Motor neuron (in vitro differentiated cells): ENCODE measurements around the gene PLIN5. TPM values are rescaled to one million over a fixed set of nuclear protein-coding genes. Genes with fewer than 3 reads are reported as not detected.
"Not testable (repeated sequence)": the region's sequence is repeated elsewhere in the genome, so short reads cannot be mapped to it uniquely, and the experiment has no call there.

Experiments used
- ATAC-seq, 8 experiments: fragments of 200-7000 bp; cut with Tn5 transposase; replicated peaks in 6 of 8; 2 replicates each; pipeline ENCODE4 v1.8.0; 2021; ENCODE audit warnings: mild to moderate bottlenecking in 8 of 8, moderate library complexity in 8 of 8
- H3K27ac ChIP-seq, 2 donors: fragments of 250-450 bp; sonication (Bioruptor Pico); 2 replicates each; pipeline ENCODE4 v1.9.0; 2021; ENCODE audit warnings: antibody characterized with exemption in 2 of 2, mild to moderate bottlenecking in 2 of 2, moderate library complexity in 1 of 2
- H3K4me1 ChIP-seq, 2 donors: fragments of 250-450 bp; sonication (Bioruptor Pico); replicated peaks in 1 of 2; 2 replicates each; pipeline ENCODE4 v1.6.1; 2021; ENCODE audit warnings: antibody characterized with exemption in 2 of 2, mild to moderate bottlenecking in 2 of 2, moderate library complexity in 1 of 2
- H3K4me3 ChIP-seq, 5 donors: fragments of 250-450 bp; sonication (Bioruptor Pico); 2 replicates each; pipeline ENCODE4 v1.9.0; 2021; ENCODE audit warnings: antibody characterized with exemption in 5 of 5, mild to moderate bottlenecking in 5 of 5, moderate library complexity in 4 of 5
- WGBS, 10 experiments: fragments of 450-650 bp; shearing (Covaris generic); methylation state at CpG; one replicate each; pipeline ENCODE4 v1.0.0; 2022; 5-methylcytosine and 5-hydroxymethylcytosine counted together
- in situ Hi-C, 9 experiments: fragments of 400-800 bp; cut with MboI; loops; one replicate each; pipeline ENCODE4 v1.15.0; 2021; ENCODE audit warnings: low sequenced_read_pairs in 9 of 9, low pct_unique_long_range_greater_than_20kb in 2 of 9; ENCODE audit not compliant: unreplicated experiment in 9 of 9
- total RNA-seq, 8 experiments: library from RNA; unstranded; fragments of 300-600 nt; gene quantifications; 2 replicates each; pipeline versions ENCODE4 v1.2.3 to v1.2.4, GENCODE V29; 2022

Gene PLIN5
- total RNA-seq, 8 experiments from 2014 or later, result 0.36 to 2.6 (median 0.64) TPM

DNA sequence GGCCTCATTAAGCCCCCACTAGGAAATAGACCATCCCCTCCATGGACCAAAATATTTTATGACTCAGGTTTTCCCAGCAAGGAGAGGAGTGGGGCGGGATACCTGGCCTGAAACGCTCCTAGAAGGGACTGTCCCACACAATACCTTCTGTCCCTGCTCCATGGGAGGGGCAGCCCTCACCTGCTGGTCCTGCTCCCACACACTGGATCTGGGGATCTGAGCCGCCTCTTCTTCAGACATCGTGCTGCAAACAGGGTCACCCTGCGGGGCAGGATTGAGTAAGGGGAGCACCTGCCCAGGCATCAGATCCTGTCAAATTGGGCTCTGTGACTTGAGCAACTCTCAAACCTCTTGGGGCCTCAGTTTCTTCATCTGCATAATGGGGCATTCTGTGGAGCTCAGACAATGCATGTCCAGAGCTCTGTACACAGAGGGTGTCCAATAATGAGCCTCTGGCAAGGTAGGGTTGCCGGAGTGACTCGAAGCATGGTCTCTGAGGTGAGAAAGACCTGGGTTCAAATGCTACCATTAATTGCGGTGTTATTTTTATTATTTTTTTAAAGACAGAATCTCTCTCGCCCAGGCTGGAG, 1.1 kb downstream of the PLIN5 start:
- Histone ChIP-seq H3K27ac (no peak overlapping the region), H3K4me3 (no peak overlapping the region), H3K4me1 (peaks cover 0 to 2% of the 10 kb centered on the region in 2 donors)
- ATAC-seq, result no peak
- in situ Hi-C loops, result no loop called here
- WGBS, 10 experiments, result 78 to 100% (median 93%) methylated on average over 2 to 5 of the region's 9 CpGs; no CpG with 5 or more reads in 3 of the 10 experiments

DNA sequence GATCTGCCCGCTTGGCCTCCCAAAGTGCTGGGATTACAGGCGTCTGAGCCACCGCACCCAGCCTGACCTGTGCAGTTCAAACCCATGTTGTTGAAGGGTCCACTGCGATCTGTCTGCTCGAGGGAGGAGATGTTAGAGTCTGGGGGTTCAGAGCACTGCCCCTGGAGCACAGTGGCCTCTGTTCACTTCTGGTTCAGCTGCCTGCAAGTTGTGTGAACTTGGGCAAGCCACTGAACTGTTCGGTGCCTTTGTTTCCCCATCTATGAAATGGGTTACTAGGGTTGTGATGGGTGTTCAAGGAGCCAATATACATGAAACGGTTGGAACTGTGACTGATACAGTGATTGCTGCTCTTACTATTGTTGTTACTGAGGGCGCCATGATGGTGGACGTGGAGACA, 1.7 kb downstream of the PLIN5 start:
- in situ Hi-C loops, result no loop called here
- ATAC-seq, result no peak
- 55 to 92% (median 70%) methylated on average over 1 to 4 of the region's 9 CpGs; no CpG with 5 or more reads in 5 of the 10 experiments for WGBS, 10 experiments
- Histone ChIP-seq H3K27ac (no peak overlapping the region), H3K4me1 (peaks cover 0 to 2% of the 10 kb centered on the region in 2 donors), H3K4me3 (no peak overlapping the region)

DNA sequence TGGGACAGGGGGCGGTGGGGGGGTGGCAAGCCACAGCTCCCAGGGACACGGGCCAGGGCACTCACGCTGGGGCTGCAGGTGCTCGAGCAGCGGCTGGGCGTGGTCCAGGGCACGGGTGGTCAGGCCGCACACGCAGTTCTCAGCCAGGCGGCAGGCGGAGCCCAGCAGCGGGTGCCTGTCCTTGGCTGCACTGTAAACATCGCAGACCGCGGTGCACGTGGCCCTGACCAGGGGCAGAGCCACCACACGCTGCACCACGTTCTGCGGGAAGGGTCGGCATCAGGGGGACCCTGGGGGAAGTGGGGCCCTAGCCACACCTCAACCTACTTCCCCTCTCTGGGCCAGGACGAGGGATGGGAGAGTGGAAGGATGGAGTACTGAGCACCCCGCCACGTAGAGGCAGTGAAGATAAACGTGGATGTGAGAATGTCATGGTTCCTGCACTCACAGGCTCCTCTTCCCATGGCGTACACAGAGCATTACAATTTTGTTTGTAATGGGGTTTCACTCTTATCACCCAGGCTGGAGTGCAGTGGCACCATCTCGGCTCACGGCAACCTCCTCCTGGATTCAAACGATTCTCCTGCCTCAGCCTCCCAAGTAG, 3.4 kb downstream of the PLIN5 start:
- in situ Hi-C loops, result no loop called here
- WGBS, 10 experiments, result 48 to 81% (median 60%) methylated on average over 1 to 4 of the region's 28 CpGs; no CpG with 5 or more reads in 5 of the 10 experiments
- Histone ChIP-seq H3K4me1 (peaks cover 0 to 2% of the 10 kb centered on the region in 2 donors), H3K4me3 (no peak overlapping the region), H3K27ac (no peak overlapping the region)
- no peak for ATAC-seq

DNA sequence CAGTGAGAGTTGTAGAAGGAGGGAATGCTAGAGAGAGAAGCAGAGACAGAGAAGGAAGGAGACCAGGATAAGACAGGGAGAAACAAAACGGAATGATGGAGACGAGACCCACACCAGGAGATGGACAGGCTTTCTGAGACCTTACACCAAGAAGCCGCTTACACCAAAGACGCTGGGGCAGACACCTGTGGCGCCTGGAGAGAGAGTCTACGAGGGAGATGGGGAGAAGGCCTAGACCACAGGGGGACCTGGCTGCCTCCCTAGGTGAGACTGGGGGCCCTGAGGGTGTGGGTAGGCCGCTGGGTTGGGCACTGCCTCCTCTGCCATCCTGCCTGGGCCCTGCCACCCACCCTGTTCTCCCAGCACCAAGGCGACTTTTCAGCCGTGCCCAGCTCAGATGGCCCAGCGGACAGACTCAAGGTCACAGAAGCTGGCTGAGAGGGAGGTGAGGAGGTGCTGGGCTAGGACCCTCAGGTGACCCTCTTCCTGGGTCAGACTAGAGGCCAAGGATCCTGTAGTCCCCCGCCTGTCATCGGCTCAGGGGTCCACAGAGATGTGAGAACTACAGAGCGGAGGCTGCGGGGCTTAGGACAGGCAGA, 5.0 kb downstream of the PLIN5 start:
- WGBS, 10 experiments, result 50 to 88% (median 80%) methylated on average over 1 to 3 of the region's 14 CpGs; no CpG with 5 or more reads in 7 of the 10 experiments
- Histone ChIP-seq H3K4me1 (no peaks in the 10 kb centered on the region), H3K4me3 (no peak overlapping the region), H3K27ac (no peak overlapping the region)
- in situ Hi-C loops, result no loop called here
- ATAC-seq, result no peak

DNA sequence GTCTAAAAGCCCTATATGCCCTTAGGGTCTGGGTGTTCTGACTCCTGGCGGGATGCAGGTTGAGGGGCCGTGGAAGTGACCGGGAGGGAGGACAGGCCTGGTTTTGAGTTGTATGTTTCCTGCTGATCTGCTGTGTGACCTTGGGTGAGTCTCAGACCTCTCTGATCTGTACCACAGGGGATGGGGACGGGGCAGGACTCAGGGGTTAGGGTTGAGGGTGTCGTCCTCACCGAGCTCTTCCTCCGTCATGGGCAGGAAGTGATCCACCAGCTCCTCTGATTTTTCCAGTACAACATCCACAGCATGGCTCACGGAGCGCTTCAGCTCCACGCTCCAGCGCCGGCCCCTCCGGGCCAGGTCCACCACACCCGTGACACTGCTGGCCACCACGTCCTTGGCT, 6.2 kb downstream of the PLIN5 start:
- Histone ChIP-seq H3K4me1 (no peaks in the 10 kb centered on the region), H3K4me3 (no peak overlapping the region), H3K27ac (no peak overlapping the region)
- in situ Hi-C loops, result no loop called here
- 0 to 100% (median 83%) methylated on average over 1 to 12 of the region's 15 CpGs; no CpG with 5 or more reads in 3 of the 10 experiments for WGBS, 10 experiments
- no peak for ATAC-seq

DNA sequence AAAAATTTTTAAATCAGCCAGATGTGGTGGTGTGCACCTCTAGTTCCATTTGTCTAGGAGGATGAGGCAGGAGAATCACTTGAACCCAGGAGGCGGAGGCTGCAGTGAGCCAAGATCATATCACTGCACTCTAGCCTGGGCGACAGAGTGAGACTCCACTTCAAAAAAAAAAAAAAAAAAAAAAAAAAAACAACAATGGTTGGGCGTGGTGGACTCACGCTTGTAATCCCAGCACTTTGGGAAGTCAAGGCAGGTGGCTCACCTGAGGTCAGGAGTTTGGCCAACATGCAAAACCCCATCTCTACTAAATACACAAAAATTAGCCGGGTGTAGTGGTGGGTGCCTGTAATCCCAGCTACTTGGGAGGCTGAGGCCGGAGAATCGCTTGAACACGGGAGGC, 7.6 kb downstream of the PLIN5 start:
- H3K27ac ChIP-seq, ATAC-seq, H3K4me3 ChIP-seq, H3K4me1 ChIP-seq, in situ Hi-C loops: not testable (repeated sequence)
- 60 to 100% (median 90%) methylated on average over 1 to 5 of the region's 8 CpGs; no CpG with 5 or more reads in 4 of the 10 experiments for WGBS, 10 experiments

DNA sequence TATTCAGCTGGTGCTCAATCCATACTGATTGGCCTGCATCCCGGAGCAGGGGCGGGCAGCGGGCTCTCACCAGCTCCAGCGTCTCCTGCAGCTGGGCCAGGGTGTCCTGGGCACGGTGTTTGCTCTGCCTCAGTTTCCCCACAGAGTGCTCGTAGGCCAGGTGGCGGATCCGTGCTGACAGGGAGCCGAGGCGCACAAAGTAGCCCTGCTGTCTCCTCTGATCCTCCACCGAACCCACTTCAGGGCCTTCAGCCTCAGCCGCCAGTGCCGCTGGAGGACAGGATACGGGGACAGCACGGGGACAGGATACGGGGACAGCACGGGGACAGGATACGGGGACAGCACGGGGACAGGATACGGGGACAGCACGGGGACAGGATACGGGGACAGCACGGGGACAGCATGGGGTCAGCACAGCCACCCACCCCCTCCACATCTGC, 9.4 kb downstream of the PLIN5 start:
- H3K4me1 ChIP-seq, result no peaks in the 10 kb centered on the region
- H3K27ac ChIP-seq, result no peak overlapping the region
- no peak overlapping the region for H3K4me3 ChIP-seq
- ATAC-seq, result peak in 2 of 8 experiments; percentile 4 to 8
- in situ Hi-C loops, result no loop called here
- WGBS, 10 experiments, result 90% methylated on average over 2 of the region's 23 CpGs; no CpG with 5 or more reads in 8 of the 10 experiments

DNA sequence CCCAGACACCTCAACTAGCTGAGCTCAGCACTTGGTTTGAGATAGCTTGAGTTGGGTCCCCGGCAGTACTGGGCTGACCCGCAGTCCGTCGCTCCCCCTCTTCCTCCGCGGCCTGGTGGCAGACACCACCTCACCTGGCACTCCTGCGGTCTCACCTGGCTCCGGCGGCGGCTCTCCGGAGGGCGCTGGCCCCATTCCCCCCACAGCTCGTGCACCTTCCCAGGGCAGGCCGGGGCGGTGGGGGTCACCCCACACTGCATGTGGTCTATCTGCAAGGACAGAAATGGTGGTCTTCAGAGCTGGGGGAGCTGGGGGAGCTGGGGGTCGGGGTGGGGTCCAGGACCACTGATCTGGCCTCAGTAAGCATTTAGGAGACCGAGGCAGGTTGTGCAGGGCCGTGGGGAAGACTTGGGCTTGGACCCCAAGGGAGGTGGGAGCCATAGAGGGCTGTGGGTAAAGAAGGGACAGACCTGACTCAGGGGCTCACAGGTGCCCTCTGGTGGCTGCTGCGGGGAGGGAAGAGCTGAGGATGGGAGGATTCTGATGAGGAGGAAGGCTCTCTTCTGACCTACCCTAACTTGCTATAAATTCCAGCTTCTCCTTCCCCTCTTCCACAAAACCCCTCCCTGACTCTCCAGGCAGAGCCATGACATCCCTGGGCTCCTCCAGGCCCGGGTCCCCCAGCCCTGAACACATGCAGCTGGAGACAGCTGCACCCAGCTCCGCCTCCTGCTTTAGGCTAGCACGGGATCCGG, 10.0 kb downstream of the PLIN5 start:
- peak; percentile 48 to 88 (median 56) for ATAC-seq
- H3K27ac ChIP-seq, result no peak overlapping the region
- no peaks in the 10 kb centered on the region for H3K4me1 ChIP-seq
- H3K4me3 ChIP-seq, result no peak overlapping the region
- 0 to 100% (median 30%) methylated on average over 1 to 5 of the region's 23 CpGs; no CpG with 5 or more reads in 4 of the 10 experiments for WGBS, 10 experiments
- in situ Hi-C loops, result no loop called here

DNA sequence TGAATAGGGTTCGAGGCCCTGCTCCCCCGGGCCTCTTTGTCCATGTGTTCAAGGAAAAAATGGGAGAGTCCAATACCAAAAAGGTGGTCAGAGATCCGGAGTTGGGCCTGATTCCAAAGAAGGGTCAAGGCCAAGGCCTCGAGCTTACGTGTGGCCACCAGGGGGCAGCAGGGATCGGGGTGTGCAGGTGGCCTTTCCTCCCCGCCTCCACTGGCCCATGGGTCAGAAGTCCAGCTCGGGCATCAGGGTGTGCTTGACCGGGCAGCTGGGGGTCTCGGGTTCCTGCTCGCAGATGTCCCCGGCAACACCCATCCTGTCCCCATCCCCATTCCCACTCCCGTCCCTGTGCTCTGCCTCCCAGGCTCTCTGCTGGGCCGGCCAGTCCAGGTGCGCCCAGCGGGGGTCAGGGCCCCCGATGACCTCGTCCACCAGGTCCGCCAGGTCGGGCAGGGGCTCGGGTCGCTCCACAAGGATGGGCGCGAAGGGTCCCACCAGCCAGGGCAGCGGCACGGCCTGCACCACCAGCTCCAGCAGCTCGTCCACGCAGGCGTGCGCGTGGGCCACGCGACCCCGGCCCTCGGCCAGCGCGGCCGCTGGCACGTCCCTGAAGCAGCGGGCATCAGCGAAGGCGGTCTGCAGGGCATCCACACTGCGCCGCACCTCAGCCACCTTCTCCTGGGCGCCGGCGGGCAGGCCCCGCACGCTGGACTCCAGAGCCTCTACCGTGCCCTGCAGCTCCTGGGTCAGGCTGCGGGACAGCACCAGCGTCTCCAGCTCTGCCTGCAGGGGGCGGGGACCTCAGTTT, 11.5 kb downstream of the PLIN5 start:
- in situ Hi-C loops, result no loop called here
- no peak overlapping the region for H3K27ac ChIP-seq
- no peaks in the 10 kb centered on the region for H3K4me1 ChIP-seq
- H3K4me3 ChIP-seq, result no peak overlapping the region
- ATAC-seq, result peak in 7 of 8 experiments; percentile 13 to 53 (median 26)
- 0 to 54% (median 10%) methylated on average over 1 to 6 of the region's 53 CpGs; no CpG with 5 or more reads in 5 of the 10 experiments for WGBS, 10 experiments

DNA sequence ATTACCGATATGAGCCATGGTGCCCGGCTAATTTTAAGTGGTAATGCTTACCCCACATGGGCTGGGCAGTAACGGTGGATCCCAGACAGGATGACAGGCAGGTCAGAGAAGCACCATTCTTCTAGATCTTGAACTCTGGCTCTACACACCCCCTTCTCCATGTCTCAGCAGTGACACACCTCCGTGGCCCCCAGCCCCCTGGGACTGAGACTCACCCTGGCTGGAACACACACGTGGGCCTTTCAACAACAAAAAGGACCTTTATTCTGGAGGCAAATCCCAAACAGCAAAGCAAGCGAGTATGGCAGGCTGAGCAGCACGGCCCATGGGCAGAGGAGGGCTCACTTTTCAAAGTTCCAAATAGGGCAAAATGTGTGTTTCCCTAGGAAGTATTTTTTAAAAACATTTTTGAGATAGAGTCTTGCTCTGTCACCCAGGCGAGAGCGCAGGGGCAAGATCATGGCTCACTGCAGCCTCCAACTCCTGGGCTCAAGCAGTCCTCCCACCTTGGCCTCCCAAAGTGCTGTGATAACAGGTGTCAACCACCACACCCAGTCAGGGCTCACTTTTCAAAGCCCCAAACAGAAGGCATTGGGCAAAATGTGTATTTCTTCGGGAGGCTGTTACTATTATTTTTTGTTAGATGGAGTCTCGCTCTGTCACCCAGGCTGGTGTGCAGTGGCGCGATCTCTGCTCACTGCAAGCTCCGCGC, 12.6 kb downstream of the PLIN5 start:
- ATAC-seq, result no peak
- no peaks in the 10 kb centered on the region for H3K4me1 ChIP-seq
- in situ Hi-C loops, result no loop called here
- H3K4me3 ChIP-seq, result no peak overlapping the region
- 65 to 100% (median 88%) methylated on average over 1 to 8 of the region's 15 CpGs; no CpG with 5 or more reads in 1 of the 10 experiments for WGBS, 10 experiments
- H3K27ac ChIP-seq, result no peak overlapping the region

DNA sequence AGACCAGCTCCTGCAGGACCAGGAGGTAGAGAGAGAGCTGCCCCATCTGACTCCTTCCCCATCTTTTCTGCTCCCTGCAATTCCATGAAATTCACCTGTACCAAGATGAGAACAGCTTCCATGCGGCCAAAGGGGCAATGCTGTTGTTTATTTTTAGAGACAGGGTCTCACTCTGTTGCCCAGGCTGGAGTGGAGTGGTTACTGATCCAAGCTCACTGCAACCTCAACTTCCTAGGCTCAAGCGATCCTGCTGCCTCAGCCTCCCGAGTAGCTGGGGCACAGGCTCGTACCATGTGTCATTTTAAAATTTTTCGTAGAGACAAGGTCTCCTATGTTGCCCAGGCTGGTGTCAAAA, 13.2 kb downstream of the PLIN5 start:
- no peak overlapping the region for H3K27ac ChIP-seq
- WGBS, 10 experiments, result 20 to 96% (median 78%) methylated on average over 1 to 4 of the region's 5 CpGs; no CpG with 5 or more reads in 3 of the 10 experiments
- ATAC-seq, result no peak

More for the DNA sequence above, 13.2 kb downstream of the PLIN5 start:
- in situ Hi-C loops, result no loop called here
- no peaks in the 10 kb centered on the region for H3K4me1 ChIP-seq
- H3K4me3 ChIP-seq, result no peak overlapping the region
